Coronary artery (tissue), 2 donors: ENCODE measurements around the gene CHST11.

Experiments
- DNase-seq: peaks from one replicate; pipeline ENCODE4 v3.0.0-alpha.2; 2017; ENCODE audit warnings: low spot score
- H3K27ac ChIP-seq, 2 donors: fragments of 200-600 bp; sonication (generic); one replicate each; pipeline ENCODE4 v1.5.1; 2016 to 2019
- H3K4me3 ChIP-seq: fragments of 200-600 bp; sonication (generic); 2 replicates; pipeline ENCODE4 v1.5.1; 2016; ENCODE audit warnings: mild to moderate bottlenecking, moderate library complexity
- CTCF ChIP-seq: fragments of 200-600 bp; sonication (generic); IDR thresholded peaks from one replicate; pipeline ENCODE4 v1.5.1; 2019; ENCODE audit warnings: antibody characterized with exemption

Gene CHST11

GRCh38 chr12:104730763-104731162 lies 274.0 kb downstream of the CHST11 start:
- TF ChIP-seq CTCF = no peak
- H3K4me3 ChIP-seq = no peak overlapping the region
- no peak overlapping the region for H3K27ac ChIP-seq
- DNase-seq = no peak

- TF ChIP-seq CTCF = no peak
- no peak overlapping the region for H3K4me3 ChIP-seq
- DNase-seq = no peak
- no peak overlapping the region for H3K27ac ChIP-seq
Measured at GRCh38 chr12:104733717-104734175, 277.0 kb downstream of the CHST11 start.

- Histone ChIP-seq H3K4me3 (no peak overlapping the region), H3K27ac (no peak overlapping the region)
- no peak for TF ChIP-seq CTCF
- DNase-seq = no peak
Measured at GRCh38 chr12:104734541-104735095, 277.9 kb downstream of the CHST11 start.

- H3K4me3 ChIP-seq = no peak overlapping the region
- H3K27ac ChIP-seq = no peak overlapping the region
- TF ChIP-seq CTCF = no peak
- DNase-seq = no peak
Measured at GRCh38 chr12:104735801-104736200, 279.1 kb downstream of the CHST11 start.

GRCh38 chr12:104736307-104736706 lies 279.6 kb downstream of the CHST11 start:
- TF ChIP-seq CTCF = no peak
- no peak for DNase-seq
- H3K27ac ChIP-seq = no peak overlapping the region
- H3K4me3 ChIP-seq = no peak overlapping the region

- TF ChIP-seq CTCF = no peak
- Histone ChIP-seq H3K4me3 (no peak overlapping the region), H3K27ac (no peak overlapping the region)
- DNase-seq = no peak
Measured at GRCh38 chr12:104737113-104737512, 280.4 kb downstream of the CHST11 start.

GRCh38 chr12:104737791-104738301 lies 281.1 kb downstream of the CHST11 start:
- Histone ChIP-seq H3K27ac (no peak overlapping the region), H3K4me3 (no peak overlapping the region)
- no peak for TF ChIP-seq CTCF
- DNase-seq = no peak
